Kidney (tissue), 14 donors: Measurements from ENCODE around the gene CCNH. TPM values are rescaled to one million over a fixed set of nuclear protein-coding genes. Genes with fewer than 3 reads are reported as not detected.

Experiments used
- DNase-seq, 5 donors: peaks; one replicate each; pipeline ENCODE4 v3.0.0-alpha.2; 2013 to 2020
- FAIRE-seq: peaks from 2 replicates; lab custom pipeline; 2012; peaks lifted over from hg19 to GRCh38; lab: Jason Lieb, UNC
- H3K27ac ChIP-seq, 2 donors: one replicate each; pipeline ENCODE4 v1.7.0; 2013; ENCODE audit warnings: low read depth in 2 of 2, low read length in 2 of 2, inconsistent platforms in 1 of 2
- H3K27me3 ChIP-seq: one replicate; pipeline ENCODE4 v1.7.1; 2013; ENCODE audit warnings: low read length, inconsistent platforms; ENCODE audit not compliant: control insufficient read depth, insufficient read depth
- H3K36me3 ChIP-seq, 3 donors: one replicate each; pipeline versions ENCODE4 v1.7.0 to v1.7.1; 2013; ENCODE audit warnings: low read length in 3 of 3, control low read depth in 1 of 3, inconsistent platforms in 1 of 3; ENCODE audit not compliant: insufficient read depth in 3 of 3, control insufficient read depth in 2 of 3
- H3K4me1 ChIP-seq, 3 donors: one replicate each; pipeline versions ENCODE4 v1.7.0 to v1.7.1; 2013; ENCODE audit warnings: low read length in 3 of 3, inconsistent platforms in 1 of 3, low read depth in 1 of 3; ENCODE audit not compliant: control insufficient read depth in 2 of 3, insufficient read depth in 2 of 3
- H3K4me3 ChIP-seq, 3 donors: one replicate each; pipeline versions ENCODE4 v1.7.0 to v1.8.1; 2013; ENCODE audit warnings: low read length in 3 of 3, control low read depth in 1 of 3, inconsistent platforms in 1 of 3
- H3K9ac ChIP-seq, 3 donors: one replicate each; pipeline versions ENCODE4 v1.7.0 to v1.7.1; 2013; ENCODE audit warnings: low read length in 3 of 3, control low read depth in 1 of 3, inconsistent platforms in 1 of 3
- H3K9me3 ChIP-seq, 3 donors: one replicate each; pipeline versions ENCODE4 v1.7.0 to v1.7.1; 2013; ENCODE audit warnings: low read length in 3 of 3, control low read depth in 1 of 3, inconsistent platforms in 1 of 3; ENCODE audit not compliant: control insufficient read depth in 2 of 3, insufficient read depth in 1 of 3
- CTCF ChIP-seq: IDR thresholded peaks from 3 replicates; pipeline ENCODE4 v1.5.1; 2012; ENCODE audit warnings: mild to moderate bottlenecking, moderate library complexity, borderline replicate concordance; ENCODE audit not compliant: insufficient read depth; ENCODE audit errors: extremely low read depth
- intact Hi-C: fragments of 100-400 bp; cut with DNase I; formaldehyde crosslinking; loops from one replicate; pipeline ENCODE4 v1.11.1; 2022
- polyA plus RNA-seq: library from polyadenylated mRNA; stranded (reverse); fragments of 350-450 nt; fragmentation: Illumina TruSeq; extraction: RNeasy Lipid Tissue Mini Kit (QIAGEN cat#74804); gene quantifications from one replicate; pipeline ENCODE4 v1.2.3, GENCODE V29; 2014; ENCODE audit warnings: low read depth, low replicate concordance; ENCODE audit not compliant: insufficient read depth
- total RNA-seq: library from RNA; stranded (reverse); fragmentation: NEBNext Ultra II Directional; extraction: Animal tissue kit (Norgen Biotek cat#: 25700); gene quantifications from one replicate; pipeline ENCODE4 v1.2.1, GENCODE V29; 2021
- donor health status: control.
- donor health status: control.
- donor health status: control.
- donor health status: control.
- donor health status: control.
- donor health status: DM: yes; HTN: yes; CAD: no.
- donor health status: Normal renal cell carcinoma (clear cell type).

The CCNH gene
- total and polyA plus RNA-seq, 2 donors from 2014 or later, result 49.7 to 52.6 TPM

GRCh38 chr5:87389296-87390034, 23.3 kb downstream of the CCNH start:
- no peak for TF ChIP-seq CTCF
- Histone ChIP-seq H3K4me3 (no peak overlapping the region), H3K4me1 (no peaks in the 10 kb centered on the region), H3K9me3 (no peaks in the 10 kb centered on the region), H3K27ac (no peak overlapping the region), H3K36me3 (peaks cover 3 to 63% (median 28%) of the 10 kb centered on the region in 3 donors), H3K9ac (no peak overlapping the region), H3K27me3 (no peaks in the 10 kb centered on the region)
- no peak for DNase-seq
- FAIRE-seq, result no peak
- intact Hi-C loops, result no loop called here

- H3K36me3 ChIP-seq, result peaks cover 3 to 56% (median 25%) of the 10 kb centered on the region in 3 donors
- intact Hi-C loops, result no loop called here
- no peak overlapping the region for H3K4me3 ChIP-seq
- TF ChIP-seq CTCF, result no peak
- H3K27ac ChIP-seq, result no peak overlapping the region
- DNase-seq (no peak), FAIRE-seq (no peak)
- no peaks in the 10 kb centered on the region for H3K9me3 ChIP-seq
- H3K9ac ChIP-seq, result no peak overlapping the region
- no peaks in the 10 kb centered on the region for H3K4me1 ChIP-seq
- H3K27me3 ChIP-seq, result no peaks in the 10 kb centered on the region
These were observed 24.6 kb downstream of the CCNH start for GRCh38 chr5:87388129-87388528.

- TF ChIP-seq CTCF, result no peak
- no peak overlapping the region for H3K4me3 ChIP-seq
- H3K9me3 ChIP-seq, result no peaks in the 10 kb centered on the region
- no peaks in the 10 kb centered on the region for H3K4me1 ChIP-seq
- peaks cover 3 to 37% (median 12%) of the 10 kb centered on the region in 3 donors for H3K36me3 ChIP-seq
- no peak for DNase-seq
- H3K27ac ChIP-seq, result no peak overlapping the region
- H3K9ac ChIP-seq, result no peak overlapping the region
- intact Hi-C loops, result no loop called here
- no peaks in the 10 kb centered on the region for H3K27me3 ChIP-seq
- FAIRE-seq, result no peak
These were observed 26.9 kb downstream of the CCNH start for GRCh38 chr5:87385802-87386201.

- no peak for TF ChIP-seq CTCF
- H3K4me1 ChIP-seq, result no peaks in the 10 kb centered on the region
- intact Hi-C loops, result no loop called here
- H3K9ac ChIP-seq, result no peak overlapping the region
- no peak for DNase-seq
- H3K4me3 ChIP-seq, result no peak overlapping the region
- H3K27ac ChIP-seq, result no peak overlapping the region
- no peaks in the 10 kb centered on the region for H3K9me3 ChIP-seq
- H3K36me3 ChIP-seq, result peaks cover 0 to 28% (median 13%) of the 10 kb centered on the region in 3 donors
- H3K27me3 ChIP-seq, result no peaks in the 10 kb centered on the region
- no peak for FAIRE-seq
These were observed 29.5 kb downstream of the CCNH start for GRCh38 chr5:87383216-87383615.
